ACHN (cell line): ENCODE measurements around the gene TLR5.
"Not testable (repeated sequence)": the region's sequence is repeated elsewhere in the genome, so short reads cannot be mapped to it uniquely, and the experiment has no call there.

Source experiments
- DNase-seq: peaks from one replicate; pipeline ENCODE4 v3.0.0-alpha.2; 2015
- in situ Hi-C: cut with HindIII; loops from 2 replicates; pipeline ENCODE4 v1.10.0; 2017; ENCODE audit warnings: low sequenced_read_pairs, low pct_ligation_motif_present, low pct_unique_long_range_greater_than_20kb

Gene TLR5

GRCh38 chr1:223142795-223143536, at the start of gene TLR5:
Gene TLR5 (minus strand): TSS chr1:223143248. CDS start chr1:223113031, 30,217 bp downstream.
- in situ Hi-C loops = no loop called here
- peak; percentile 82 for DNase-seq

- no peak for DNase-seq
- in situ Hi-C loops = no loop called here
These were observed 47.1 kb upstream of the TLR5 start for GRCh38 chr1:223189903-223190724.

GRCh38 chr1:223189525-223189902, 46.5 kb upstream of the TLR5 start:
- in situ Hi-C loops = no loop called here
- DNase-seq = no peak

- in situ Hi-C loops = no loop called here
These were observed 45.7 kb upstream of the TLR5 start for GRCh38 chr1:223188618-223189356.

GRCh38 chr1:223186800-223187199, 43.8 kb upstream of the TLR5 start:
- DNase-seq = no peak
- in situ Hi-C loops = no loop called here

More at GRCh38 chr1:223188618-223189356, 45.7 kb upstream of the TLR5 start:
- DNase-seq = no peak

- DNase-seq = no peak
- in situ Hi-C loops = no loop called here
These were observed 40.3 kb upstream of the TLR5 start for GRCh38 chr1:223183268-223183862.

- in situ Hi-C loops = no loop called here
- no peak for DNase-seq
These were observed 37.8 kb upstream of the TLR5 start for GRCh38 chr1:223180731-223181321.

GRCh38 chr1:223179786-223180185, 36.7 kb upstream of the TLR5 start:
- DNase-seq = no peak
- in situ Hi-C loops = no loop called here

GRCh38 chr1:223179280-223179679, 36.2 kb upstream of the TLR5 start:
- in situ Hi-C loops = no loop called here
- no peak for DNase-seq

- in situ Hi-C loops = no loop called here
- DNase-seq = no peak
These were observed 34.6 kb upstream of the TLR5 start for GRCh38 chr1:223177681-223178080.

GRCh38 chr1:223176437-223176836, 33.4 kb upstream of the TLR5 start:
- in situ Hi-C loops = no loop called here

GRCh38 chr1:223175633-223176032, 32.6 kb upstream of the TLR5 start:
- in situ Hi-C loops = no loop called here
- DNase-seq = no peak

More at GRCh38 chr1:223176437-223176836, 33.4 kb upstream of the TLR5 start:
- no peak for DNase-seq

- in situ Hi-C loops = no loop called here
- DNase-seq = peak; percentile 7
These were observed 32.0 kb upstream of the TLR5 start for GRCh38 chr1:223175032-223175431.

- in situ Hi-C loops, DNase-seq: not testable (repeated sequence)
These were observed 26.4 kb upstream of the TLR5 start for GRCh38 chr1:223169458-223169857.

- no peak for DNase-seq
- in situ Hi-C loops = no loop called here
These were observed 18.3 kb upstream of the TLR5 start for GRCh38 chr1:223161321-223161720.

- no peak for DNase-seq
- in situ Hi-C loops = no loop called here
These were observed 13.3 kb upstream of the TLR5 start for GRCh38 chr1:223156343-223156742.

- no peak for DNase-seq
- in situ Hi-C loops = no loop called here
These were observed 12.1 kb upstream of the TLR5 start for GRCh38 chr1:223155153-223155552.
